HEK293 (cell line): ENCODE data around the gene LGI4.

Source experiments
- CTCF ChIA-PET: fragments of 350-600 bp; formaldehyde crosslinking; extraction: SDS; loops from one replicate; lab custom pipeline; 2021; ENCODE audit warnings: antibody characterized with exemption; lab: Yijun Ruan, JAX
- POLR2A ChIA-PET: fragments of 300-600 bp; formaldehyde crosslinking; extraction: SDS; loops from one replicate; lab custom pipeline; 2020; ENCODE audit warnings: antibody characterized with exemption, inconsistent platforms; lab: Yijun Ruan, JAX
- H3K27ac ChIP-seq: fragments of 200-500 bp; sonication (Bioruptor generic); 2 replicates; pipeline ENCODE4 v1.5.1; 2014; ENCODE audit warnings: low read depth, low read length, control low read depth, inconsistent platforms; ENCODE audit errors: extremely low read depth
- H3K36me3 ChIP-seq, 2 experiments: fragments of 200-500 bp in 1 of 2; sonication (Bioruptor generic) in 1 of 2; 1 replicate in 1 of 2; 2 replicates in 1 of 2; pipeline ENCODE4 v1.5.1; 2014 to 2017; ENCODE audit warnings: inconsistent platforms in 2 of 2, low read length in 2 of 2; ENCODE audit not compliant: control insufficient read depth in 2 of 2, insufficient read depth in 1 of 2
- H3K4me1 ChIP-seq: fragments of 200-500 bp; sonication (Bioruptor generic); 2 replicates; pipeline ENCODE4 v1.5.1; 2014; ENCODE audit warnings: mild to moderate bottlenecking, low read length, inconsistent platforms; ENCODE audit not compliant: control insufficient read depth, insufficient read depth
- H3K4me3 ChIP-seq: 2 replicates; pipeline ENCODE4 v1.5.1; 2011; ENCODE audit warnings: low read depth, mild to moderate bottlenecking, control low read depth, low read length, moderate library complexity
- H3K9me3 ChIP-seq: fragments of 200-500 bp; sonication (Bioruptor generic); 2 replicates; pipeline ENCODE4 v1.5.1; 2014; ENCODE audit warnings: low read depth, low read length, inconsistent platforms; ENCODE audit not compliant: control insufficient read depth, insufficient read depth
- KLF10 ChIP-seq: fragments of 450-650 bp; IDR thresholded peaks from 2 replicates; pipeline ENCODE4 v1.5.1; 2018; ENCODE audit warnings: missing biosample characterization, mild to moderate bottlenecking, missing genetic modification characterization
- PRDM1 ChIP-seq: fragments of 450-650 bp; formaldehyde crosslinking; IDR thresholded peaks from 2 replicates; pipeline ENCODE4; 2016; ENCODE audit warnings: missing biosample characterization, missing genetic modification characterization
- ZBTB17 ChIP-seq: fragments of 450-650 bp; formaldehyde crosslinking; IDR thresholded peaks from 2 replicates; pipeline ENCODE4 v1.5.1; 2016; ENCODE audit warnings: missing biosample characterization, missing genetic modification characterization
- ZBTB48 ChIP-seq: fragments of 450-650 bp; formaldehyde crosslinking; IDR thresholded peaks from 2 replicates; pipeline ENCODE4 v1.5.1; 2016; ENCODE audit warnings: missing biosample characterization, missing genetic modification characterization
- ZFP37 ChIP-seq: fragments of 450-650 bp; formaldehyde crosslinking; IDR thresholded peaks from 2 replicates; pipeline ENCODE4 v1.5.1; 2016; ENCODE audit warnings: missing biosample characterization, missing genetic modification characterization
- ZIC2 ChIP-seq: fragments of 450-650 bp; formaldehyde crosslinking; IDR thresholded peaks from 2 replicates; pipeline ENCODE4 v1.5.1; 2016; ENCODE audit warnings: missing biosample characterization, missing genetic modification characterization
- ZNF114 ChIP-seq: fragments of 450-650 bp; formaldehyde crosslinking; IDR thresholded peaks from 2 replicates; pipeline ENCODE4 v1.5.0; 2017; ENCODE audit warnings: missing biosample characterization, missing genetic modification characterization
- ZNF121 ChIP-seq: fragments of 450-650 bp; formaldehyde crosslinking; IDR thresholded peaks from 2 replicates; pipeline ENCODE4 v1.5.1; 2016; ENCODE audit warnings: missing biosample characterization, missing genetic modification characterization
- ZNF138 ChIP-seq: fragments of 450-650 bp; formaldehyde crosslinking; IDR thresholded peaks from 2 replicates; pipeline ENCODE4 v1.5.1; 2016; ENCODE audit warnings: missing biosample characterization, missing genetic modification characterization, borderline replicate concordance
- ZNF223 ChIP-seq: fragments of 450-650 bp; formaldehyde crosslinking; IDR thresholded peaks from 2 replicates; pipeline ENCODE4 v1.5.1; 2016; ENCODE audit warnings: missing biosample characterization, missing genetic modification characterization
- ZNF23 ChIP-seq: fragments of 450-650 bp; formaldehyde crosslinking; IDR thresholded peaks from 2 replicates; pipeline ENCODE4 v1.5.1; 2016; ENCODE audit warnings: missing biosample characterization, missing genetic modification characterization, borderline replicate concordance
- ZNF24 ChIP-seq: fragments of 450-650 bp; formaldehyde crosslinking; IDR thresholded peaks from 2 replicates; pipeline ENCODE4 v1.5.1; 2016; ENCODE audit warnings: missing biosample characterization, missing genetic modification characterization
- ZNF266 ChIP-seq: fragments of 450-650 bp; formaldehyde crosslinking; IDR thresholded peaks from 2 replicates; pipeline ENCODE4 v1.5.1; 2016; ENCODE audit warnings: missing biosample characterization, missing genetic modification characterization, low read depth
- ZNF311 ChIP-seq: fragments of 450-650 bp; formaldehyde crosslinking; IDR thresholded peaks from 2 replicates; pipeline ENCODE4 v1.5.1; 2017; ENCODE audit warnings: missing biosample characterization, missing genetic modification characterization, borderline replicate concordance
- ZNF324 ChIP-seq: fragments of 450-650 bp; formaldehyde crosslinking; IDR thresholded peaks from 2 replicates; pipeline ENCODE4 v1.5.1; 2016; ENCODE audit warnings: missing biosample characterization, missing genetic modification characterization
- ZNF366 ChIP-seq: fragments of 450-650 bp; formaldehyde crosslinking; conservative IDR thresholded peaks from 2 replicates; pipeline ENCODE4 v1.5.1; 2016; ENCODE audit warnings: missing biosample characterization, missing genetic modification characterization
- ZNF514 ChIP-seq: fragments of 450-650 bp; formaldehyde crosslinking; IDR thresholded peaks from 2 replicates; pipeline ENCODE4 v1.5.1; 2016; ENCODE audit warnings: missing biosample characterization, missing genetic modification characterization
- ZNF521 ChIP-seq: fragments of 450-650 bp; formaldehyde crosslinking; IDR thresholded peaks from 2 replicates; pipeline ENCODE4 v1.5.1; 2017; ENCODE audit warnings: missing biosample characterization, mild to moderate bottlenecking, missing genetic modification characterization
- ZNF530 ChIP-seq: fragments of 450-650 bp; formaldehyde crosslinking; IDR thresholded peaks from 2 replicates; pipeline ENCODE4 v1.5.1; 2016; ENCODE audit warnings: low read depth, missing biosample characterization, missing genetic modification characterization
- ZNF600 ChIP-seq: fragments of 450-650 bp; formaldehyde crosslinking; IDR thresholded peaks from 2 replicates; pipeline ENCODE4 v1.5.1; 2016; ENCODE audit warnings: missing biosample characterization, missing genetic modification characterization
- ZNF621 ChIP-seq: fragments of 450-650 bp; formaldehyde crosslinking; IDR thresholded peaks from 2 replicates; pipeline ENCODE4 v1.5.1; 2017; ENCODE audit warnings: missing biosample characterization, missing genetic modification characterization
- ZNF837 ChIP-seq: fragments of 450-650 bp; formaldehyde crosslinking; IDR thresholded peaks from 2 replicates; pipeline ENCODE4 v1.5.1; 2016; ENCODE audit warnings: missing biosample characterization, missing genetic modification characterization
- TF ChIP-seq, protein P1 (sequence below): fragments of 450-650 bp; formaldehyde crosslinking; IDR thresholded peaks from 2 replicates; pipeline ENCODE4 v1.5.1; 2016; ENCODE audit warnings: missing biosample characterization, missing genetic modification characterization
- TF ChIP-seq, protein P2 (sequence below): fragments of 450-650 bp; formaldehyde crosslinking; IDR thresholded peaks from 2 replicates; pipeline ENCODE4 v1.5.1; 2016; ENCODE audit warnings: missing biosample characterization, missing genetic modification characterization
- TF ChIP-seq, protein P3 (sequence below): fragments of 450-650 bp; formaldehyde crosslinking; IDR thresholded peaks from 2 replicates; pipeline ENCODE4 v1.5.1; 2016; ENCODE audit warnings: missing biosample characterization, missing genetic modification characterization
- TF ChIP-seq, protein P4 (sequence below): fragments of 450-650 bp; formaldehyde crosslinking; IDR thresholded peaks from 2 replicates; pipeline ENCODE4 v1.5.1; 2016; ENCODE audit warnings: missing biosample characterization, missing genetic modification characterization

Gene LGI4

DNA sequence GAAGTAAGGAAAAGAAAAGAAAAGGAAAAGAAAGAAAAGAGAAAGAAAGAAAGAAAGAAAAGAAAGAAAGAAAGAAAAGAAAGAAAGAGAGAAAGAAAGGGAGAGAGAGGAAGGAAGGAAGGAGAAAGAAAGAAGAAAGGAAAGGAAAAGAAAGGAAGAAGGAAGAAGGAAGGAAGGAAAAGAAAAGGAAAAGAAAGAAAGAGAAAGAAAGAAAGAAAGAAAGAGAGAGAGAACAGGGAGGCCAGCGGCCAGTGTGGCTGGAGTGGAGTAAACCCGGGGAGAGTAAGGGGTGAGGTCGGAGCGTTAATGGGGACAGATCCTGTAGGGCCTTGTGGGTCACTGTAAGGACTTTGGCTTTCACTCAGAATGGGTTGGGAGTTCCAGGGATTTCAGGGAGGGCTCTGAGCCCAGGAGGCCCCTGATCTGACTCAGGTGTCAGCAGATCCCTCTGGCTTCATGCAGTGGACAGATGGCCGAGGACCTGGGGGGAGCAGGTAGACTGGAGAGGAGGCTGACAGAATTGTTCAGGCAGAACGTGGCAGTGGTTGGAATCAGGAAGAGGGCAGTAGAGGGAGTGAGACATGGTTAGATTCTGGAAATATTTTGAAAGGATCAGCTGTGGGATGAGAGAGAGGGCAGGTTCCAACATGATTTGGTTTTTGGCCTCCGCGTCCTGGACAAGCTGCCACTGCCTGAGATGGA is 39.0 kb downstream of the LGI4 start:
- Histone ChIP-seq H3K27ac (no peak overlapping the region), H3K9me3 (no peaks in the 10 kb centered on the region), H3K4me3 (no peak overlapping the region), H3K36me3 (no peaks in the 10 kb centered on the region; a peak in 1 of 3 replicates), H3K4me1 (peaks cover 1% of the 10 kb centered on the region; the same call in 1 of the 2 replicates)
- ChIA-PET CTCF (interaction anchor here (1.2 to 3.5 kb wide), 4 partner anchors 19 to 82 kb away, joined by 3 to 25 read pairs (median 6); partner anchors contain the start of gene FXYD3), POLR2A (interaction anchor here (0.7 to 1.1 kb wide), 2 partner anchors 29 to 301 kb away, joined by 3 to 5 read pairs; no protein-coding TSS in a partner anchor)
- TF ChIP-seq ZFP37 (tag by site-specific recombination): no peak
- TF ChIP-seq ZNF121 (tag by site-specific recombination): no peak
- TF ChIP-seq ZNF24 (tag by site-specific recombination): no peak
- TF ChIP-seq ZBTB17 (tag by site-specific recombination): peak; percentile 35; the same call in 1 of the 2 replicates
- TF ChIP-seq, protein P1, sequence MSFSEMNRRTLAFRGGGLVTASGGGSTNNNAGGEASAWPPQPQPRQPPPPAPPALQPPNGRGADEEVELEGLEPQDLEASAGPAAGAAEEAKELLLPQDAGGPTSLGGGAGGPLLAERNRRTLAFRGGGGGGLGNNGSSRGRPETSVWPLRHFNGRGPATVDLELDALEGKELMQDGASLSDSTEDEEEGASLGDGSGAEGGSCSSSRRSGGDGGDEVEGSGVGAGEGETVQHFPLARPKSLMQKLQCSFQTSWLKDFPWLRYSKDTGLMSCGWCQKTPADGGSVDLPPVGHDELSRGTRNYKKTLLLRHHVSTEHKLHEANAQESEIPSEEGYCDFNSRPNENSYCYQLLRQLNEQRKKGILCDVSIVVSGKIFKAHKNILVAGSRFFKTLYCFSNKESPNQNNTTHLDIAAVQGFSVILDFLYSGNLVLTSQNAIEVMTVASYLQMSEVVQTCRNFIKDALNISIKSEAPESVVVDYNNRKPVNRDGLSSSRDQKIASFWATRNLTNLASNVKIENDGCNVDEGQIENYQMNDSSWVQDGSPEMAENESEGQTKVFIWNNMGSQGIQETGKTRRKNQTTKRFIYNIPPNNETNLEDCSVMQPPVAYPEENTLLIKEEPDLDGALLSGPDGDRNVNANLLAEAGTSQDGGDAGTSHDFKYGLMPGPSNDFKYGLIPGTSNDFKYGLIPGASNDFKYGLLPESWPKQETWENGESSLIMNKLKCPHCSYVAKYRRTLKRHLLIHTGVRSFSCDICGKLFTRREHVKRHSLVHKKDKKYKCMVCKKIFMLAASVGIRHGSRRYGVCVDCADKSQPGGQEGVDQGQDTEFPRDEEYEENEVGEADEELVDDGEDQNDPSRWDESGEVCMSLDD: no peak
- peak; percentile 100 for TF ChIP-seq ZNF366 (tag by site-specific recombination)
- no peak for TF ChIP-seq ZNF23 (tag by site-specific recombination)
- peak; percentile 71 for TF ChIP-seq ZNF600
- 0 out of 2 replicates have a peak, but pooled peaks have one; percentile 32 for TF ChIP-seq ZNF311
- TF ChIP-seq ZNF521: peak; percentile 93; the same call in 1 of the 2 replicates
- peak; percentile 100 for TF ChIP-seq PRDM1 (tag by site-specific recombination)
- no peak for TF ChIP-seq ZNF138 (tag by site-specific recombination)
- TF ChIP-seq ZNF114 (tag by site-specific recombination): peak; percentile 95; the same call in 1 of the 2 replicates
- TF ChIP-seq ZNF514: 0 out of 2 replicates have a peak, but pooled peaks have one; percentile 59
- TF ChIP-seq, protein P2, sequence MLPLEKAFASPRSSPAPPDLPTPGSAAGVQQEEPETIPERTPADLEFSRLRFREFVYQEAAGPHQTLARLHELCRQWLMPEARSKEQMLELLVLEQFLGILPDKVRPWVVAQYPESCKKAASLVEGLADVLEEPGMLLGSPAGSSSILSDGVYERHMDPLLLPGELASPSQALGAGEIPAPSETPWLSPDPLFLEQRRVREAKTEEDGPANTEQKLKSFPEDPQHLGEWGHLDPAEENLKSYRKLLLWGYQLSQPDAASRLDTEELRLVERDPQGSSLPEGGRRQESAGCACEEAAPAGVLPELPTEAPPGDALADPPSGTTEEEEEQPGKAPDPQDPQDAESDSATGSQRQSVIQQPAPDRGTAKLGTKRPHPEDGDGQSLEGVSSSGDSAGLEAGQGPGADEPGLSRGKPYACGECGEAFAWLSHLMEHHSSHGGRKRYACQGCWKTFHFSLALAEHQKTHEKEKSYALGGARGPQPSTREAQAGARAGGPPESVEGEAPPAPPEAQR: no peak
- TF ChIP-seq ZBTB48 (tag by site-specific recombination): 0 out of 2 replicates have a peak, but pooled peaks have one; percentile 24
- no peak for TF ChIP-seq ZNF324 (tag by site-specific recombination)
- TF ChIP-seq ZIC2 (tag by site-specific recombination): 0 out of 2 replicates have a peak, but pooled peaks have one; percentile 9
- TF ChIP-seq ZNF530 (tag by site-specific recombination): no peak

DNA sequence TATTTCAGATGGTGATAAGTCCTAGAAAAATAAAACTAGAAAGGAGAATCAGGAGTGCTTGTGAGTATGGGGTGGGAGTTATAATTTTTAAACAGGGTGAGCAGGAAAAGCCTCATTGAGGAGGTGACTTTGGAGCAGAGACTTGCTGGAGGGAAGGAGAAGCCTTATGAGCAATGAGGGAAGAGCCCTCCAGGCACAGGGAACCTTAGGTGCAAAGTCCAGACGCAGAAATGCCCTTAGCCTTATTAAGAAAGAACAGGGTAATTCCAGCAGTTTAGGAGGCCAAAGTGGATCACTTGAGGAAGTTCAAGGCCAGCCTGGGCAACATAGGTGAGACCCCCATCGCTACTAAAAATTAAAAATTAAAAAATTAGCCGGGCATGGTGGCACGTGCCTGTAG is 40.2 kb downstream of the LGI4 start:
- no peak overlapping the region for H3K27ac ChIP-seq
- POLR2A ChIA-PET: interaction anchor here (0.7 kb wide), 1 partner anchor 300 kb away, joined by 3 read pairs; no protein-coding TSS in a partner anchor
- CTCF ChIA-PET: interaction anchor here (1.4 to 1.7 kb wide), 2 partner anchors 20 to 39 kb away, joined by 5 to 7 read pairs; no protein-coding TSS in a partner anchor

More for the DNA sequence above, 40.2 kb downstream of the LGI4 start:
- H3K9me3 ChIP-seq: no peaks in the 10 kb centered on the region
- TF ChIP-seq, protein P3, sequence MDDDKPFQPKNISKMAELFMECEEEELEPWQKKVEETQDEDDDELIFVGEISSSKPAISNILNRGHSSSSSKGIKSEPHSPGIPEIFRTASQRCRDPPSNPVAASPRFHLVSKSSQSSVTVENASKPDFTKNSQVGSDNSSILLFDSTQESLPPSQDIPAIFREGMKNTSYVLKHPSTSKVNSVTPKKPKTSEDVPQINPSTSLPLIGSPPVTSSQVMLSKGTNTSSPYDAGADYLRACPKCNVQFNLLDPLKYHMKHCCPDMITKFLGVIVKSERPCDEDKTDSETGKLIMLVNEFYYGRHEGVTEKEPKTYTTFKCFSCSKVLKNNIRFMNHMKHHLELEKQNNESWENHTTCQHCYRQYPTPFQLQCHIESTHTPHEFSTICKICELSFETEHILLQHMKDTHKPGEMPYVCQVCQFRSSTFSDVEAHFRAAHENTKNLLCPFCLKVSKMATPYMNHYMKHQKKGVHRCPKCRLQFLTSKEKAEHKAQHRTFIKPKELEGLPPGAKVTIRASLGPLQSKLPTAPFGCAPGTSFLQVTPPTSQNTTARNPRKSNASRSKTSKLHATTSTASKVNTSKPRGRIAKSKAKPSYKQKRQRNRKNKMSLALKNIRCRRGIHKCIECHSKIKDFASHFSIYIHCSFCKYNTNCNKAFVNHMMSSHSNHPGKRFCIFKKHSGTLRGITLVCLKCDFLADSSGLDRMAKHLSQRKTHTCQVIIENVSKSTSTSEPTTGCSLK: no peak
- TF ChIP-seq ZNF223 (tag by site-specific recombination): no peak
- no peak for TF ChIP-seq ZNF621 (tag by site-specific recombination)
- TF ChIP-seq ZNF837 (tag by site-specific recombination): no peak
- TF ChIP-seq ZNF266 (tag by site-specific recombination): no peak
- no peak for TF ChIP-seq KLF10
- TF ChIP-seq, protein P4, sequence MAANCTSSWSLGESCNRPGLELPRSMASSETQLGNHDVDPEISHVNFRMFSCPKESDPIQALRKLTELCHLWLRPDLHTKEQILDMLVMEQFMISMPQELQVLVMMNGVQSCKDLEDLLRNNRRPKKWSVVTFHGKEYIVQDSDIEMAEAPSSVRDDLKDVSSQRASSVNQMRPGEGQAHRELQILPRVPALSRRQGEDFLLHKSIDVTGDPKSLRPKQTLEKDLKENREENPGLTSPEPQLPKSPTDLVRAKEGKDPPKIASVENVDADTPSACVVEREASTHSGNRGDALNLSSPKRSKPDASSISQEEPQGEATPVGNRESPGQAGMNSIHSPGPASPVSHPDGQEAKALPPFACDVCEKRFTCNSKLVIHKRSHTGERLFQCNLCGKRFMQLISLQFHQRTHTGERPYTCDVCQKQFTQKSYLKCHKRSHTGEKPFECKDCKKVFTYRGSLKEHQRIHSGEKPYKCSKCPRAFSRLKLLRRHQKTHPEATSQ (tag by site-specific recombination): no peak
- H3K36me3 ChIP-seq: no peaks in the 10 kb centered on the region; a peak in 1 of 3 replicates
- H3K4me3 ChIP-seq: no peak overlapping the region
- peaks cover 7% of the 10 kb centered on the region for H3K4me1 ChIP-seq
